Thyroid gland (tissue), 4 donors: ENCODE measurements around the gene C22orf15.

Experiments
- POLR2A ChIP-seq, 2 donors: fragments of 450-650 bp; IDR thresholded peaks; one replicate each; pipeline ENCODE4 v1.6.1; 2017; ENCODE audit warnings: antibody characterized with exemption in 2 of 2, mild to moderate bottlenecking in 2 of 2, moderate library complexity in 1 of 2
- TF ChIP-seq, protein P1 (sequence below), 6 experiments: fragments of 200-600 bp in 3 of 6; fragments of 450-650 bp in 3 of 6; sonication (generic) in 3 of 6; IDR thresholded peaks; one replicate each; pipeline ENCODE4 v1.5.1; 2016 to 2019; ENCODE audit warnings: antibody characterized with exemption in 6 of 6, mild to moderate bottlenecking in 2 of 6, inconsistent platforms in 1 of 6, moderate library complexity in 1 of 6

- no peak for TF ChIP-seq POLR2A (IDR thresholded peaks at IDR 0.05)
- TF ChIP-seq, protein P1, sequence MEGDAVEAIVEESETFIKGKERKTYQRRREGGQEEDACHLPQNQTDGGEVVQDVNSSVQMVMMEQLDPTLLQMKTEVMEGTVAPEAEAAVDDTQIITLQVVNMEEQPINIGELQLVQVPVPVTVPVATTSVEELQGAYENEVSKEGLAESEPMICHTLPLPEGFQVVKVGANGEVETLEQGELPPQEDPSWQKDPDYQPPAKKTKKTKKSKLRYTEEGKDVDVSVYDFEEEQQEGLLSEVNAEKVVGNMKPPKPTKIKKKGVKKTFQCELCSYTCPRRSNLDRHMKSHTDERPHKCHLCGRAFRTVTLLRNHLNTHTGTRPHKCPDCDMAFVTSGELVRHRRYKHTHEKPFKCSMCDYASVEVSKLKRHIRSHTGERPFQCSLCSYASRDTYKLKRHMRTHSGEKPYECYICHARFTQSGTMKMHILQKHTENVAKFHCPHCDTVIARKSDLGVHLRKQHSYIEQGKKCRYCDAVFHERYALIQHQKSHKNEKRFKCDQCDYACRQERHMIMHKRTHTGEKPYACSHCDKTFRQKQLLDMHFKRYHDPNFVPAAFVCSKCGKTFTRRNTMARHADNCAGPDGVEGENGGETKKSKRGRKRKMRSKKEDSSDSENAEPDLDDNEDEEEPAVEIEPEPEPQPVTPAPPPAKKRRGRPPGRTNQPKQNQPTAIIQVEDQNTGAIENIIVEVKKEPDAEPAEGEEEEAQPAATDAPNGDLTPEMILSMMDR (IDR thresholded peaks at IDR 0.05), result no peak
These were observed 44.2 kb upstream of the C22orf15 start for GRCh38 chr22:23718371-23719165.
